Psoas muscle (tissue), 8 donors: Measurements from ENCODE around the gene INTU. TPM values are rescaled to one million over a fixed set of nuclear protein-coding genes. Genes with fewer than 3 reads are reported as not detected.
"Not testable (repeated sequence)": the region's sequence is repeated elsewhere in the genome, so short reads cannot be mapped to it uniquely, and the experiment has no call there.

Experiments used
- ATAC-seq, 4 donors: fragments of 200-7000 bp; cut with Tn5 transposase; one replicate each; pipeline ENCODE4 v1.9.1; 2020; ENCODE audit warnings: moderate library complexity in 3 of 4, mild to moderate bottlenecking in 2 of 4
- DNase-seq, 2 donors: peaks; one replicate each; pipeline ENCODE4 v3.0.0-alpha.2; 2020
- H3K27ac ChIP-seq: fragments of 200-600 bp; one replicate; pipeline ENCODE4 v1.8.0; 2022
- H3K27me3 ChIP-seq, 3 donors: fragments of 200-600 bp in 1 of 3; one replicate each; pipeline versions ENCODE4 v1.6.1 to v1.8.0; 2013 to 2022; ENCODE audit warnings: low read length in 2 of 3, mild to moderate bottlenecking in 2 of 3, moderate library complexity in 1 of 3; ENCODE audit not compliant: insufficient read depth in 3 of 3
- H3K36me3 ChIP-seq, 2 donors: fragments of 200-600 bp in 1 of 2; one replicate each; pipeline versions ENCODE4 v1.6.1 to v1.8.0; 2013 to 2022; ENCODE audit warnings: low read depth in 1 of 2, mild to moderate bottlenecking in 1 of 2, moderate library complexity in 1 of 2; ENCODE audit not compliant: insufficient read depth in 1 of 2
- H3K4me1 ChIP-seq: fragments of 200-600 bp; one replicate; pipeline ENCODE4 v1.8.0; 2022
- H3K4me3 ChIP-seq: fragments of 200-600 bp; one replicate; pipeline ENCODE4 v1.8.0; 2022; ENCODE audit warnings: mild to moderate bottlenecking
- H3K9me3 ChIP-seq: fragments of 200-600 bp; one replicate; pipeline ENCODE4 v1.8.0; 2022
- CTCF ChIP-seq: fragments of 200-600 bp; IDR thresholded peaks from one replicate; pipeline ENCODE4 v1.8.0; 2022; ENCODE audit warnings: antibody characterized with exemption
- WGBS, 3 donors: extraction: QIAGEN DNeasy Blood & Tissue Kit; methylation state at CpG; one replicate each; pipeline versions ENCODE4 v1.1.6 to v1.1.7; 2013; 5-methylcytosine and 5-hydroxymethylcytosine counted together
- intact Hi-C, 2 donors: fragments of 100-400 bp; cut with DNase I; formaldehyde crosslinking; loops; one replicate each; pipeline versions ENCODE4 v1.11.0 to v1.14.2; 2022
- polyA plus RNA-seq, 3 donors: library from polyadenylated mRNA; stranded (reverse); fragments of 200-250 nt; gene quantifications; one replicate each; pipeline ENCODE4 v1.2.3, GENCODE V29; 2013
- total RNA-seq, 4 donors: library from RNA; stranded (reverse); fragmentation: NEBNext Ultra II Directional in 2 of 4; extraction: Animal tissue kit (Norgen Biotek cat#: 25700) in 2 of 4; gene quantifications; one replicate each; pipeline versions ENCODE4 v1.2.1 to v1.2.4, GENCODE V29; 2021 to 2023
- donor health status: healthy with polysubstance abuse.
- donor health status: DM: no; HTN: no; CAD: no; lungs with moderate emphysema.
- donor health status: Bipolar disorder and iron deficiency.
- donor health status: healthy.
- donor health status: DM: yes; HTN: yes; CAD: no.
- donor health status: DM: no; HTN: no; CAD: no.
- donor health status: DM: no; HTN: no; CAD: no.
- donor health status: DM: yes; HTN: yes; CAD: no.

The INTU gene
- total and polyA plus RNA-seq, 7 donors, result 1.3 to 4.5 (median 2.0) TPM

- Histone ChIP-seq H3K27me3 (no peaks in the 10 kb centered on the region), H3K9me3 (no peaks in the 10 kb centered on the region), H3K27ac (no peak overlapping the region), H3K36me3 (peaks cover 0 to 7% of the 10 kb centered on the region in 2 donors), H3K4me1 (no peaks in the 10 kb centered on the region), H3K4me3 (no peak overlapping the region)
- TF ChIP-seq CTCF, result no peak
- WGBS, 3 donors, result 46 to 62% (median 52%) methylated on average over 4 of the region's 4 CpGs
- ATAC-seq (peak in 1 of 4 donors; percentile 31), DNase-seq (no peak)
- intact Hi-C loops, result no loop called here
These were observed 8.8 kb downstream of the INTU start for GRCh38 chr4:127641524-127641923.

- Histone ChIP-seq H3K27ac (no peak overlapping the region), H3K9me3 (no peaks in the 10 kb centered on the region), H3K4me1 (no peaks in the 10 kb centered on the region), H3K4me3 (no peak overlapping the region), H3K27me3 (no peaks in the 10 kb centered on the region), H3K36me3 (peaks cover 0 to 7% of the 10 kb centered on the region in 2 donors)
- ATAC-seq, result no peak
- TF ChIP-seq CTCF, result no peak
- no peak for DNase-seq
- intact Hi-C loops, result loop anchor here in 1 of 2 donors (2.0 kb wide), 1 partner anchor 19 kb away; no protein-coding TSS in a partner anchor
These were observed 9.4 kb downstream of the INTU start for GRCh38 chr4:127642169-127642568.

- no peak overlapping the region for H3K27ac ChIP-seq
- intact Hi-C loops, result loop anchor here in 1 of 2 donors (2.0 kb wide), 1 partner anchor 17 kb away; no protein-coding TSS in a partner anchor
- DNase-seq, result no peak
- no peak overlapping the region for H3K4me3 ChIP-seq
- WGBS, 3 donors, result 97 to 100% (median 100%) methylated on average over 4 of the region's 4 CpGs
- H3K4me1 ChIP-seq, result no peaks in the 10 kb centered on the region
- no peaks in the 10 kb centered on the region for H3K9me3 ChIP-seq
- ATAC-seq, result no peak
- peaks cover 0 to 7% of the 10 kb centered on the region in 2 donors for H3K36me3 ChIP-seq
- TF ChIP-seq CTCF, result no peak
- H3K27me3 ChIP-seq, result no peaks in the 10 kb centered on the region
These were observed 11.0 kb downstream of the INTU start for GRCh38 chr4:127643791-127644190.

GRCh38 chr4:127648061-127648460 is 15.3 kb downstream of the INTU start:
- no peak for ATAC-seq
- DNase-seq, result no peak
- 69 to 85% (median 80%) methylated on average over 3 of the region's 3 CpGs for WGBS, 3 donors
- Histone ChIP-seq H3K4me1 (no peaks in the 10 kb centered on the region), H3K27me3 (no peaks in the 10 kb centered on the region), H3K4me3 (no peak overlapping the region), H3K27ac (no peak overlapping the region), H3K9me3 (no peaks in the 10 kb centered on the region), H3K36me3 (peaks cover 0 to 7% of the 10 kb centered on the region in 2 donors)
- intact Hi-C loops, result no loop called here
- TF ChIP-seq CTCF, result no peak

- H3K9me3 ChIP-seq, H3K27me3 ChIP-seq, H3K4me1 ChIP-seq, H3K4me3 ChIP-seq, intact Hi-C loops, H3K27ac ChIP-seq, H3K36me3 ChIP-seq, ATAC-seq, DNase-seq: not testable (repeated sequence)
- 85 to 100% (median 95%) methylated on average over 1 to 3 of the region's 17 CpGs for whole genome bisulfite sequencing, 3 donors
These were observed 22.8 kb downstream of the INTU start for GRCh38 chr4:127655590-127655989.
